GM04504 (cell line): ENCODE results near the gene ILDR1.

Experiments
- DNase-seq: peaks from one replicate; pipeline ENCODE4 v3.0.0-alpha.2; 2012; ENCODE audit warnings: low read depth

Gene ILDR1

GRCh38 chr3:121992601-121993560, 29.2 kb downstream of the ILDR1 start:
- no peak for DNase-seq

- DNase-seq, result no peak
Observed at GRCh38 chr3:121989943-121990342, 32.1 kb downstream of the ILDR1 start.

- no peak for DNase-seq
Observed at GRCh38 chr3:121988146-121988545, 33.9 kb downstream of the ILDR1 start.

GRCh38 chr3:121985846-121986245, 36.2 kb downstream of the ILDR1 start:
- no peak for DNase-seq

GRCh38 chr3:121981473-121981872, 40.6 kb downstream of the ILDR1 start:
- DNase-seq, result no peak

- no peak for DNase-seq
Observed at GRCh38 chr3:121980450-121980796, 41.6 kb downstream of the ILDR1 start.

- DNase-seq, result no peak
Observed at GRCh38 chr3:121979734-121980449, 42.2 kb downstream of the ILDR1 start.

GRCh38 chr3:121979246-121979645, 42.8 kb downstream of the ILDR1 start:
- DNase-seq, result no peak

GRCh38 chr3:121976727-121977126, 45.3 kb downstream of the ILDR1 start:
- DNase-seq, result no peak

GRCh38 chr3:121975702-121976302, 46.2 kb downstream of the ILDR1 start:
- DNase-seq, result no peak

- DNase-seq, result no peak
Observed at GRCh38 chr3:121974601-121975111, 47.4 kb downstream of the ILDR1 start.

- DNase-seq, result no peak
Observed at GRCh38 chr3:121970047-121970446, 52.0 kb downstream of the ILDR1 start.

- DNase-seq, result no peak
Observed at GRCh38 chr3:121969631-121970030, 52.4 kb downstream of the ILDR1 start.

- no peak for DNase-seq
Observed at GRCh38 chr3:121963608-121964007, 58.4 kb downstream of the ILDR1 start.

GRCh38 chr3:121962443-121962842, 59.6 kb downstream of the ILDR1 start:
- DNase-seq, result no peak

GRCh38 chr3:121961283-121961682, 60.8 kb downstream of the ILDR1 start:
- DNase-seq, result no peak

- DNase-seq, result no peak
Observed at GRCh38 chr3:121958801-121959200, 63.2 kb downstream of the ILDR1 start.

GRCh38 chr3:121957674-121958415, 64.2 kb downstream of the ILDR1 start:
- no peak for DNase-seq

GRCh38 chr3:121956363-121956762, 65.7 kb downstream of the ILDR1 start:
- DNase-seq, result no peak

GRCh38 chr3:121951291-121951919, 70.6 kb downstream of the ILDR1 start:
- DNase-seq, result no peak

- no peak for DNase-seq
Observed at GRCh38 chr3:121948641-121949040, 73.4 kb downstream of the ILDR1 start.
